H9 (cell line): ENCODE measurements around the gene ITPKA. TPM values are rescaled to one million over a fixed set of nuclear protein-coding genes. Genes with fewer than 3 reads are reported as not detected.

Experiments used
- DNase-seq: peaks from one replicate; pipeline ENCODE4 v3.0.0-alpha.2; 2017
- H2AFZ ChIP-seq: one replicate; pipeline ENCODE4 v1.6.1; 2013; ENCODE audit warnings: mild to moderate bottlenecking, low read length, control low read depth, moderate library complexity
- H2AK5ac ChIP-seq: 2 replicates; pipeline ENCODE4 v1.6.1; 2013; ENCODE audit warnings: low read length, control low read depth, mixed read lengths; ENCODE audit not compliant: insufficient read length
- H2BK120ac ChIP-seq: one replicate; pipeline ENCODE4 v1.6.1; 2013; ENCODE audit warnings: low read depth, mild to moderate bottlenecking, low read length, control low read depth, inconsistent platforms; ENCODE audit not compliant: poor library complexity, severe bottlenecking
- H2BK12ac ChIP-seq: 2 replicates; pipeline ENCODE4 v1.6.1; 2013; ENCODE audit warnings: low read length, control low read depth, mixed read lengths, low read depth; ENCODE audit not compliant: insufficient read length
- H2BK15ac ChIP-seq: 2 replicates; pipeline ENCODE4 v1.6.1; 2013; ENCODE audit warnings: low read depth, low read length, control low read depth
- H2BK20ac ChIP-seq: one replicate; pipeline ENCODE4 v1.6.1; 2013; ENCODE audit warnings: low read depth, mild to moderate bottlenecking, low read length, control low read depth, inconsistent platforms; ENCODE audit not compliant: poor library complexity, severe bottlenecking
- H2BK5ac ChIP-seq: 2 replicates; pipeline ENCODE4 v1.6.1; 2013; ENCODE audit warnings: low read length, control low read depth, mixed read lengths; ENCODE audit not compliant: insufficient read length
- H3K14ac ChIP-seq: 2 replicates; pipeline ENCODE4 v1.6.1; 2013; ENCODE audit warnings: low read length, control low read depth; ENCODE audit not compliant: insufficient read depth
- H3K18ac ChIP-seq: 2 replicates; pipeline ENCODE4 v1.6.1; 2013; ENCODE audit warnings: low read depth, mild to moderate bottlenecking, mixed read lengths, low read length, control low read depth; ENCODE audit not compliant: insufficient read length
- H3K23ac ChIP-seq: 2 replicates; pipeline ENCODE4 v1.6.1; 2013; ENCODE audit warnings: low read length, control low read depth, mixed read lengths, low read depth; ENCODE audit not compliant: insufficient read length
- H3K23me2 ChIP-seq: 2 replicates; pipeline ENCODE4 v1.6.1; 2013; ENCODE audit warnings: low read depth, mild to moderate bottlenecking, mixed read lengths, low read length, control low read depth; ENCODE audit not compliant: insufficient read length, poor library complexity, severe bottlenecking
- H3K27ac ChIP-seq: 2 replicates; pipeline ENCODE4 v1.5.1; 2013; ENCODE audit warnings: low read length, control low read depth, mixed read lengths, low read depth; ENCODE audit not compliant: insufficient read length
- H3K27me3 ChIP-seq: 2 replicates; pipeline ENCODE4 v1.6.1; 2013; ENCODE audit warnings: low read length, control low read depth, inconsistent platforms; ENCODE audit not compliant: insufficient read depth
- H3K4ac ChIP-seq: 2 replicates; pipeline ENCODE4 v1.6.1; 2013; ENCODE audit warnings: low read depth, mild to moderate bottlenecking, control low read depth, inconsistent platforms, low read length, moderate library complexity
- H3K4me1 ChIP-seq: 2 replicates; pipeline ENCODE4 v1.6.1; 2013; ENCODE audit warnings: low read length, control low read depth, inconsistent platforms; ENCODE audit not compliant: insufficient read depth
- H3K4me2 ChIP-seq: 2 replicates; pipeline ENCODE4 v1.6.1; 2013; ENCODE audit warnings: low read length, control low read depth, mixed read lengths; ENCODE audit not compliant: insufficient read length, insufficient read depth
- H3K56ac ChIP-seq: 2 replicates; pipeline ENCODE4 v1.6.1; 2013; ENCODE audit warnings: low read depth, mild to moderate bottlenecking, mixed read lengths, low read length, control low read depth; ENCODE audit not compliant: insufficient read length
- H3K79me1 ChIP-seq: 2 replicates; pipeline ENCODE4 v1.6.1; 2013; ENCODE audit warnings: low read depth, mild to moderate bottlenecking, moderate library complexity, low read length, control low read depth, inconsistent platforms; ENCODE audit not compliant: insufficient read depth, poor library complexity, severe bottlenecking
- H3K79me2 ChIP-seq: 2 replicates; pipeline ENCODE4 v1.6.1; 2013; ENCODE audit warnings: low read length, control low read depth, inconsistent platforms; ENCODE audit not compliant: insufficient read depth
- H3K9ac ChIP-seq: 2 replicates; pipeline ENCODE4 v1.6.1; 2013; ENCODE audit warnings: low read length, control low read depth, mixed read lengths; ENCODE audit not compliant: insufficient read length; ENCODE audit errors: extremely low read depth
- H3K9me3 ChIP-seq: one replicate; pipeline ENCODE4 v1.6.1; 2013; ENCODE audit warnings: low read depth, low read length, inconsistent platforms; ENCODE audit not compliant: control insufficient read depth
- H3T11ph ChIP-seq: one replicate; pipeline ENCODE4 v1.6.1; 2013; ENCODE audit warnings: mild to moderate bottlenecking, low read length, control low read depth, inconsistent platforms
- H4K20me1 ChIP-seq: one replicate; pipeline ENCODE4 v1.6.1; 2013; ENCODE audit not compliant: control insufficient read depth, insufficient read length, insufficient read depth
- H4K5ac ChIP-seq: 2 replicates; pipeline ENCODE4 v1.6.1; 2013; ENCODE audit warnings: low read depth, mild to moderate bottlenecking, mixed read lengths, low read length, control low read depth; ENCODE audit not compliant: insufficient read length
- H4K8ac ChIP-seq: replicated peaks from 2 replicates; pipeline ENCODE4 v1.6.1; 2013; ENCODE audit warnings: low read length, control low read depth, mixed read lengths, low read depth; ENCODE audit not compliant: insufficient read length
- H4K91ac ChIP-seq: 2 replicates; pipeline ENCODE4 v1.6.1; 2013; ENCODE audit warnings: low read depth, mild to moderate bottlenecking, moderate library complexity, mixed read lengths, low read length, control low read depth; ENCODE audit not compliant: insufficient read length
- H3K27ac Mint-ChIP-seq, 3 experiments: 2 replicates in 2 of 3; 3 replicates in 1 of 3; pipeline ENCODE4 v1.8.0; 2020 to 2021; ENCODE audit warnings: mixed read lengths in 3 of 3, mild to moderate bottlenecking in 1 of 3, moderate library complexity in 1 of 3
- H3K27me3 Mint-ChIP-seq: 2 replicates; pipeline ENCODE4 v1.8.0; 2021; ENCODE audit warnings: low read depth, mild to moderate bottlenecking, moderate library complexity, mixed read lengths
- H3K36me3 Mint-ChIP-seq, 3 experiments: 2 replicates in 2 of 3; 3 replicates in 1 of 3; pipeline ENCODE4 v1.8.0; 2020 to 2021; ENCODE audit warnings: low read depth in 3 of 3, mixed read lengths in 3 of 3; ENCODE audit not compliant: insufficient read depth in 1 of 3
- H3K4me1 Mint-ChIP-seq, 2 experiments: 2 replicates each; pipeline ENCODE4 v1.8.0; 2020; ENCODE audit warnings: mixed read lengths in 2 of 2
- H3K4me3 Mint-ChIP-seq, 2 experiments: 2 replicates in 1 of 2; 3 replicates in 1 of 2; pipeline ENCODE4 v1.8.0; 2020 to 2021; ENCODE audit warnings: mild to moderate bottlenecking in 2 of 2, mixed read lengths in 2 of 2, moderate library complexity in 1 of 2
- H3K9me3 Mint-ChIP-seq, 2 experiments: 2 replicates in 1 of 2; 3 replicates in 1 of 2; pipeline ENCODE4 v1.8.0; 2020; ENCODE audit warnings: mild to moderate bottlenecking in 2 of 2, mixed read lengths in 2 of 2, moderate library complexity in 1 of 2
- WGBS: extraction: QIAGEN DNeasy Blood & Tissue Kit; methylation state at CpG from one replicate; pipeline ENCODE4 v1.1.7; 2013; ENCODE audit warnings: missing lambda C conversion rate, low lambda C conversion rate, mixed read lengths; ENCODE audit not compliant: insufficient read length; ENCODE audit errors: extremely low coverage; 5-methylcytosine and 5-hydroxymethylcytosine counted together
- total RNA-seq: library from RNA; stranded (reverse); gene quantifications from 2 replicates; pipeline ENCODE4 v1.2.1, GENCODE V29; 2021
- TF ChIP-seq, protein P1 (sequence below): fragments of 200-600 bp; sonication (generic); conservative IDR thresholded peaks from 3 replicates; pipeline ENCODE4 v1.8.0; 2021; ENCODE audit warnings: antibody characterized with exemption, mild to moderate bottlenecking

Gene ITPKA
- total RNA-seq, 1 experiment from 2014 or later: 0.77 TPM

DNA sequence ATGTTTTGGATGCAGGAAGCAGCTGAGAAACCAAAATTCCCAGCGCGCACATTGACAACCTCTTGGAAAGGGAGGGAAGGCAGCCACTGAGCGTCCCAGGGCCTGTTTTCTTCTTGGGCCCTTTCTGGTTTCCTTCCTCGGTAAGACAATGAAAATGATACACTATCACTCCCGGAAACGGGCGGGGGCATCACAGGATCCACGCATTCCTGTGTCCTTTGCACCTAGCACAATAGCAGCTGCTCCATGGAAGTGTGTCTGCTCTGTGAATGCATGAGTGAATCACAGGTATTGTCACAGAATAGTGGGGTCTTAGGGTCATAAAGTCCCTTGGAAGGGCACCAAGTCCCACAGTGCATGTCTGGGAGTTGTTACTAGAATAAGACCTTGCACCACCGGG lies 6.3 kb upstream of the ITPKA start:
- Histone ChIP-seq H2BK20ac (no peak overlapping the region), H3K4me1 (no peaks in the 10 kb centered on the region), H3K14ac (no peak overlapping the region), H3K9ac (no peak overlapping the region), H4K91ac (no peak overlapping the region), H3K4ac (no peak overlapping the region), H3K27ac (no peak overlapping the region), H2BK5ac (no peak overlapping the region), H3T11ph (no peak overlapping the region), H4K8ac (no peak overlapping the region), H2AFZ (no peak overlapping the region), H4K5ac (no peak overlapping the region), H3K79me2 (no peaks in the 10 kb centered on the region), H3K18ac (no peak overlapping the region), H3K79me1 (no peaks in the 10 kb centered on the region), H2BK12ac (no peak overlapping the region), H3K4me2 (no peak overlapping the region), H2AK5ac (no peak overlapping the region), H3K56ac (no peak overlapping the region), H2BK15ac (no peak overlapping the region), H3K23me2 (no peaks in the 10 kb centered on the region), H3K9me3 (no peaks in the 10 kb centered on the region), H3K23ac (no peak overlapping the region), H4K20me1 (no peaks in the 10 kb centered on the region), H3K27me3 (peaks cover 14% of the 10 kb centered on the region; the same call in 1 of the 2 replicates), H2BK120ac (no peak overlapping the region)
- TF ChIP-seq, protein P1, sequence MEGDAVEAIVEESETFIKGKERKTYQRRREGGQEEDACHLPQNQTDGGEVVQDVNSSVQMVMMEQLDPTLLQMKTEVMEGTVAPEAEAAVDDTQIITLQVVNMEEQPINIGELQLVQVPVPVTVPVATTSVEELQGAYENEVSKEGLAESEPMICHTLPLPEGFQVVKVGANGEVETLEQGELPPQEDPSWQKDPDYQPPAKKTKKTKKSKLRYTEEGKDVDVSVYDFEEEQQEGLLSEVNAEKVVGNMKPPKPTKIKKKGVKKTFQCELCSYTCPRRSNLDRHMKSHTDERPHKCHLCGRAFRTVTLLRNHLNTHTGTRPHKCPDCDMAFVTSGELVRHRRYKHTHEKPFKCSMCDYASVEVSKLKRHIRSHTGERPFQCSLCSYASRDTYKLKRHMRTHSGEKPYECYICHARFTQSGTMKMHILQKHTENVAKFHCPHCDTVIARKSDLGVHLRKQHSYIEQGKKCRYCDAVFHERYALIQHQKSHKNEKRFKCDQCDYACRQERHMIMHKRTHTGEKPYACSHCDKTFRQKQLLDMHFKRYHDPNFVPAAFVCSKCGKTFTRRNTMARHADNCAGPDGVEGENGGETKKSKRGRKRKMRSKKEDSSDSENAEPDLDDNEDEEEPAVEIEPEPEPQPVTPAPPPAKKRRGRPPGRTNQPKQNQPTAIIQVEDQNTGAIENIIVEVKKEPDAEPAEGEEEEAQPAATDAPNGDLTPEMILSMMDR: no peak
- no peak overlapping the region; a peak in 1 of 5 replicates for H3K4me3 Mint-ChIP-seq
- no peak for DNase-seq
- no peak overlapping the region for H3K27ac Mint-ChIP-seq
- peaks cover 33% of the 10 kb centered on the region for H3K27me3 Mint-ChIP-seq
- no peaks in the 10 kb centered on the region; a peak in 1 of 5 replicates for H3K9me3 Mint-ChIP-seq
- H3K36me3 Mint-ChIP-seq: peaks cover under 1 to 12% (median under 1%) of the 10 kb centered on the region in 3 experiments; a peak in 4 of 7 replicates
- peaks cover under 1 to 2% of the 10 kb centered on the region in 2 experiments; a peak in 2 of 4 replicates for H3K4me1 Mint-ChIP-seq
- WGBS: no CpG with 5 or more reads among the region's 9 CpGs
